A673 (cell line): ENCODE measurements around the gene PDE9A.

Experiments
- CTCF ChIP-seq: fragments of 300-800, 200-600 bp; sonication (generic); conservative IDR thresholded peaks from 2 replicates; pipeline ENCODE4 v1.5.1; 2017; ENCODE audit warnings: low read depth, mild to moderate bottlenecking, antibody characterized with exemption, low read length, moderate library complexity, mixed read lengths
- EZH2 ChIP-seq: fragments of 200-600 bp; sonication (generic); IDR thresholded peaks from 2 replicates; pipeline ENCODE4 v1.6.1; 2017; ENCODE audit warnings: borderline replicate concordance, low read depth, mild to moderate bottlenecking, mixed read lengths, antibody characterized with exemption, low read length; ENCODE audit not compliant: poor library complexity, severe bottlenecking

DNA sequence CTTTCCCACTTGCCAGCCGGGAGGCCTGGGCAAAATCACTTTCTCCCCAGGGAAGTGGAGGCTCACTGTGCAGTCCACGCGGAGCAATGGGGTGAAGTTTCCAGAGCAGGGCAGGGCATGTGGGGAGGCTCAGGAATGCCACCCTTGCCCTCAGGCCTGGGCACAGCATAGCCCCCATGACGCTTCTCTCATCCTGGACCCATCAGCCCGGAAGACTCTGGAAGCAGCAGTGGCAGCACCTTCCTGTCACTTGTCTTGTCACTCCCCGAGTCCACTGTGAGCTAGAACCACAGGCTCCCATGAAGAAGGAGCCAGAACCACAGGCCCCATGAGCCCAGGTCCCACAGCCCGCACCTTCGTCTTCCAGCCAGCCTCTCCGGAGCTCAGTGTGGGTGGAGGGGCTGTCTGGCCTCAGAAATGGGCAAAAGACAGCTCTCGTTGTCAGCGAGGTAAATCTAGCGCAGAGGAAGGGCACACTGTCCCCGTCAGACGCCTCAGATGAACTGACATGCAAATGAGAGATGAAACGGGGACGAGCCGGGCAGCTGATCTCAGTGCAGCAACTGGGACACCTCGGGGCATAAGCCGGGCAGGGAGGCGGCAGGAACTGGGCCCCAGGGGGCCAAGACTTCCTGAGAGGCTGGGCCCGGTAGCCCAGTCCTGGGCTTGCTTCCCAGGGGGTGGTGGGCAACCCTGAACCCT is 6.1 kb downstream of the PDE9A start:
- no peak for TF ChIP-seq CTCF
- no peak for TF ChIP-seq EZH2
